GM19468 (cell line): ENCODE results near the gene ADCY1.

Experiments
- ATAC-seq: cut with Tn5 transposase; IDR thresholded peaks from one replicate; pipeline ENCODE4 v1.9.1; 2021; ENCODE audit warnings: mild to moderate bottlenecking, moderate library complexity, moderate number of reproducible peaks; ENCODE audit not compliant: unreplicated experiment; ENCODE audit errors: extremely low read depth

ADCY1 gene

DNA sequence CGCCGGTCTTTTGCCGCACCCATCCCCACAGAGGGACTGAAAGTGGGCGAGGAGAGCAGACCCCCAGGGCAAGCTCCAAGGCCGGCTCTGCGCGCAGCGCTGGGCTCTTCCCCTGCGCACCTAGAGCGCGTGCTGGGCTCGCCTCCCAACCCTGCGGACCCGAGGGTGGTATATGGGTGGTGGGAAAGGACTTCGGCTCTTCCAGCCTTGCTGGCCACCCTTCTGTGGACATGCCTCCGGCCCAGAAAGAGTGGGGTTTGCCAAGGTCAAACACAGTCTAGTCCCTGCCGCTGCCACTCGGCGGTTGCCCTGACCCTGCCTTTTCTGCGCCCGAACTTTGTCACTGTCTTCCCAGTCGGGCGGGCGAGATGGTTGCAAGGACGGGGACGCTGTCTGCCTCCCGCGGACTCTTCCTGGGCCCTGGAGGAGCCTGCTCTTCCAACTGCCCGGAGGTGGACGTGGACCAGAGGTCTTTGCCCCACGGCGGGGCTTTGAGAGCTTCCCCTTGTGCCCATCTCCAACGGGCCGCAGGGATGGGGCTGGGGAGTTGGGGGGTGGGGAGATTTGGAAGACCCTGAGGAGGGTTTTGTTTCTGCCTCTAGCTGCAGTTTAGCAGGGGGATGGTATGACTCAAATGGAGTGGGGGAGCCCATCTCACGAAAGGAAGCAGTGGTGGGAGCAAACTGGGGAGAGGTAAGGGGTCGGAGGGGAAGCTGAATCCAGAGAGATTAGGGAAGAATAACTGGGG is 1.5 kb downstream of the ADCY1 start:
- ATAC-seq, result no peak

DNA sequence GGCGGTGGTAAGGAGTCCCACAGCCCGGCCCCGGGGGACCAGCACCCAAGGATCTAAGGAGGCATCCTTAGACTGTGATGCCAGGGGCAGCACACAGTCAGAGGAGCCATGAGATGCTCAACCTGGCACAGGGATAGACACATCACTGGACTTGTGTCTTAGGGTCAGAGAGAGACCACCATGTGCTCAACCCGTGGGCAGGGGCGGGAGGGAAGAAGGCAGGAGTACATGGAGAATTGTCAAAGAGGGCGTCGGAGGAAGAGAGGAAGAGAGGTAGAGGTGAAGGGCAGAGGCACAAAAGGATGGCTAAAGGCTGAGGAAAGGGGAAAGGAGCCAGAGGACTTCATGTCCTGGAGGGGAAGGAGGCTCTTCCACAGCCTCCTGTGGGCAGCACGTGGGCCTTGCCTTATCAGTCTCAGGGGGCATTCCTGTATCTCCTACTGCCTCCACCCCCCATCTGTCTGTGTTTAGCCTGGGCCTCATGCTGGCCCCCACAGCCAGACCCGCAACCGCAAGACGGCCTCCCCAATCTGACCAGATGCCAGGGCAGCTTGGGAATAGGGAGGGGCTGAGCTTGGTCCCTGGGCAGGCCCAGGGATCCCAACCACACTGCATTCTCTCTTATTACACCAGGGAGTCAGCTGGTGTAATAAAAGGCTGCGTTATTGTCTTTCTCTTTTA is 2.2 kb downstream of the ADCY1 start:
- no peak for ATAC-seq

DNA sequence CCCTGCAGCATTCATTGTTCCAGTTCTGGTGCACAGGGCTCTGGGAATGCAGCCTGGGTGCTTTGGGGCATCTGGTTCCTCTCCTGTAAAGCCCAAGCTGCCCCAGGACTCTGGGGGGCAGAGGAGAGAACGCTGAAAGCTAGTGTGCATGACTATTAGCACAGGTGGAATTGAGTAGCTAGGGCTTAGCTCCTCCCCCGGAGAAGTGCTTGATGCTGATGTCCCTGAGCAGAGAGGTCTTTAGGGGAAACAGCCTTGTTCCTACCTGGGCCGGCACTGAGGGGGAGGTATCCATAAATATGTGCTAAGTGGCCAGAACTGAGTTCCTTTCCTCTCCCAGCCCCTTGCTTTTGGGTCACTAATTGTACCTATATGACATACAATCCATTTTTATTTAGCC is 3.9 kb downstream of the ADCY1 start:
- no peak for ATAC-seq

DNA sequence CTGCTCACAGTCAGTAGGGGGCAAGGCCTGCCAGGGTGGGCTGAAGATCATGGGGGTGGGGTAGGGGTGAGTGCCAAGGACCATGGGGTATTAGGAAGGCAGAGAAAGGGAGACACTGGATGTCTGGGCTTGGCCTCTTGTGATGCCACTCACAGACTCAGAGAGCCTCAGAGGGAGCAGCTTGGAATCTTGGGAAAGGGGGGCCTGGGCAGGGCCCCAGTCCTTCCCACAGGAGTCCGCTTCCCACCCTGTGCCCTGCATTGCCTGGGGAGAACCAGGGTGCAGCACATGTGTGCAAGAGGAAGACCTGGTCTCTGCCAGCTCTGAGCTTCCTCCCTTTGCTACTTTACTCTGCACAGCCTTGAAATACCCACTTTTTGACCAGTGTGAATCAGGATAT is 4.3 kb downstream of the ADCY1 start:
- ATAC-seq, result no peak

DNA sequence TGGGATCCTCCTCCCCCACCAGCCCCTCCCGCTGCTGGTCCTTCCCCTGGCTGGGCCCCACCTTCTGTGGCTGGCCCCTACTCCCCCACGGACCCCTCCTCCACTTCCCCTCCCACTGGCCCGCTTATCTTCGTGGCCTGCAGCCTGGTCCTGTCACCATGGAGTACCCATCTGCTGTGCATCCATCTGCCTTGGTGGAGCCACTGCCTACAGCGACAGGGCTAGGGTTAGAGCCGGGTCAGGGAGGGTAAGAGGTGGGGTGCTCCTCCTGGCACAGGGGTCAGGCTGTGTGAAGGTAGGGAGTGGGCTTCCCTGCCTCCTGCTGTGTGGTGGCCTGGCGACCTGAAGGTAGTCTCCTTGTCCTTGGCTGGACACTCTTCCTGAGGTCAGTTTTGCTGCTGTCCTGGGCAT is 5.2 kb downstream of the ADCY1 start:
- no peak for ATAC-seq

DNA sequence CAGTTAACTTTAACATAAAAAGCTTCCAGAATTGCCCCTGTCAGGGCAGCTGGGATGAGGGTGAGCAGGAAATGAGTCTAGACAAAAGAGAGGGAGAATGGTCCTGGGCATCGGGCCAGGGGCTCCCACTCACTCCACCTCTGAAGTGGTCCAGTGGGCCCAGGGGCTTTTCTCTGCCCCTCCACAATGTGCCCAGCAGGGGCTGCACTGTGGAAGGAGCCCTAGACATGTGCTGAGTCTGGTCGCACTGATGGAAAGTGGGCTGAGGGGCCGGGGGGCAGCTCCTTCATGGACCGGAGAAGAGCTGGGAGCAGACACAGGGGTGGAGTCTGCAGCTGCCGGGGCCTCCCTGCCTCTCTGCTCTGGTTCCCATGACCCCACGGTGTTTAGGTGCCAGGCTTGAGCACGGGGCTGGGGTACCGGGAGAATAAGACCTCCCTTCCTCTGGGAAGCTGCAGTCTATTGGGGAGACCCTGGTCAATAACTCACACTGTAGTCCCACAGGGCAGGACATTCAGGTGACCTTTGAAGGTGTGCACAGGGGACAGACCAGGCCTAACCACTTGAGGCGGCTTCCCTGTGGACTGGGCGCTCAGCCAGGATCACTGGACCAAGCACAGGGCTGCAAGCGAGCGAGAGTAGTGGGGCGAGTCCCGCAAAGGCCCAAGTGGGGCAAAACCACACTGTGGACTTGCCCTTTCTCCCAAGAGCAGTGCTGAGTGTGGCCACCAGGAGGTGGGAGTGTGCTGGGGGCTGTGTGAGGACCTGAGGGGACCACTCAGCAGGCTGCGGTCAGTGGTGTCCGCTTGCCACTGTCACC is 6.1 kb downstream of the ADCY1 start:
- no peak for ATAC-seq

DNA sequence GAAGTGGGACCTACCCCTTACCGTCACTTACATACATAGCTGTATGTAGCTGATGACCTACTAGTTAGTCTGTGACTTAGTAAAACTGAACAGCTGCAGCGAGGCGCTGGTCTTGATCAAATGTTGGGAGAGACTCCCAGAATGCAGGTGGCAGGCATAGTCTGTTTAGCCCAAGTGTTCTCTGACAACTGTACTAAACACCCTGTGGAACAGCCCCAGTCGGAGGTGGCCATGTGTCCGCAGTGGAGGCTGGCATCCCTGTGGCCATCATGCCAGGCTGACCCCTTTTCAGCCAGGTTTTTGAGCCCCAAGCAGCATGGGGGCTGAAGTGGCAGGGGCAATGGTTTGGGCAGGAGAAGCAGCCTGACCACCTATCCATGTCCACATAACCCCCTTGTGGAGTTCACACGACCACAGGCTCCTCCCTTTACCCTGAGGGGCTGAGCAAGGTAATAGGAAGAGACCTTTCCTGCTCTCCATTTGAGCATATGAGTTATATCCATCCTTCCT is 7.2 kb downstream of the ADCY1 start:
- ATAC-seq, result no peak

DNA sequence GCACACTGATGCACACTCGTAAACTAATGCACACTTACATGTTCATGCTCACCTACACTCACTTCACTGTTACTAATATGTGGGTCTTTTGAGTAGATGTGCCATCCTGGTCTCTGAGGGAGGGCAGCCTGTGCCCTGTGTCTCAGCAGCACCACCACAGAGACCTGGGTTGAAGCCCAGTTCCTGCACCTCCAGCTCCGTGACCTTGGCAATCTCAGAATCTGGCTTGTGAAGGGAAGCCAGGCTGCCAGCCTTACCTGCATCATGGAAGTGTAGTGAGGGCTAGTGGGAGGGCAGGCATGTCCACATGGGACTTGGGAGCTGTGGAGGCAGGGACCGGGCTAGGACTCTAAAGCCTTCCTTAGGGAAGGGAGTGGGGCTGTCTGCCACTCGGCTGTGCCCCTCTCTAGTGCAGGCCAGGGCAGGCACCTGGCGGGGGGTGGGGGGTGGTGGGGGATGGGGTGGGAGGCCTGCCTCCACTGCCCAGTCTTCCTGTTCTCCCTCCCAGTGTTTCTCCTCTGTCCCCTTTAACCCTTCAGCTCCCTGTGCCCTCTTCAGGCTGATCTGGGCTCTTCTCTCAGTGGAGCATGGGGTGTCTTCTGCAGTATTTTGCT is 8.1 kb downstream of the ADCY1 start:
- no peak for ATAC-seq

DNA sequence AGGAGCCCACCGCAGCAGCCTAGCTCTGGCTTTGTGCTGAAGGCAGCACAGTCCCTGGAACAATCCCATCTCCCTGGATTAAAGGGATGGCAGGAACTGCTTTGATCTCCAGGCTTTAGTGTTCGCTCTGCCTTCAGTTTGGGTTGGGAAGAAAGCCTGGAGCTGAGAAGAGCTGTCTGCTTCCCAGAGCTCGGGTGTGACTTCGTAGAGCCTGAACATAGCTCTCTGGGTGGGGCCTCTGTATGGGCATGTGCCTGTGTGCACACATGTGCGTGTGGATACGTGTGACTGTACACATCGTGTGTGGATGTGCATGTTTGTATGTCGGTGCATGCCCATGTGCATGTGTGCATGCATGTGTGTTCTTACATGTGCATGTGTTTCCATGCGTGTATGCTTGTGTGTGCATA is 8.7 kb downstream of the ADCY1 start:
- ATAC-seq, result no peak

DNA sequence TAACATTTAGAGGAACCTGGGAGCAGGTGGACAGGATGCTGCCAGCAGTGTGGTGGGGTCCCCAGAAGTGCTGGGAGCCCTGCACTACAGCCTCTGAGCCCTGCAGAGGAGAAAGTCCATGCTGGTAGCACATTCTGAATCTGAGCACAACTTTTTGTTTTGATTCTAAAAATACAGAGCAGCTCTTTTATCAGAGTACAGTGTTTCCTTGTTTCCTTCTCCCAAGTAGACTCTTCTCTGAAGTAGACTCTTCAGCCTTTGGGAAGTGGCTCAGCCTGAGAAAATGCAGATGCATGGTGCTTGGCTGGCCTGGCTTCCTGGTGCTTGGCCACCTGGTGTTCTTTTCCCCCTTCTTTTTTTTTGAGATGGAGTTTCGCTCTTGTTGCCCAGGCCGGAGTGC is 9.1 kb downstream of the ADCY1 start:
- no peak for ATAC-seq

DNA sequence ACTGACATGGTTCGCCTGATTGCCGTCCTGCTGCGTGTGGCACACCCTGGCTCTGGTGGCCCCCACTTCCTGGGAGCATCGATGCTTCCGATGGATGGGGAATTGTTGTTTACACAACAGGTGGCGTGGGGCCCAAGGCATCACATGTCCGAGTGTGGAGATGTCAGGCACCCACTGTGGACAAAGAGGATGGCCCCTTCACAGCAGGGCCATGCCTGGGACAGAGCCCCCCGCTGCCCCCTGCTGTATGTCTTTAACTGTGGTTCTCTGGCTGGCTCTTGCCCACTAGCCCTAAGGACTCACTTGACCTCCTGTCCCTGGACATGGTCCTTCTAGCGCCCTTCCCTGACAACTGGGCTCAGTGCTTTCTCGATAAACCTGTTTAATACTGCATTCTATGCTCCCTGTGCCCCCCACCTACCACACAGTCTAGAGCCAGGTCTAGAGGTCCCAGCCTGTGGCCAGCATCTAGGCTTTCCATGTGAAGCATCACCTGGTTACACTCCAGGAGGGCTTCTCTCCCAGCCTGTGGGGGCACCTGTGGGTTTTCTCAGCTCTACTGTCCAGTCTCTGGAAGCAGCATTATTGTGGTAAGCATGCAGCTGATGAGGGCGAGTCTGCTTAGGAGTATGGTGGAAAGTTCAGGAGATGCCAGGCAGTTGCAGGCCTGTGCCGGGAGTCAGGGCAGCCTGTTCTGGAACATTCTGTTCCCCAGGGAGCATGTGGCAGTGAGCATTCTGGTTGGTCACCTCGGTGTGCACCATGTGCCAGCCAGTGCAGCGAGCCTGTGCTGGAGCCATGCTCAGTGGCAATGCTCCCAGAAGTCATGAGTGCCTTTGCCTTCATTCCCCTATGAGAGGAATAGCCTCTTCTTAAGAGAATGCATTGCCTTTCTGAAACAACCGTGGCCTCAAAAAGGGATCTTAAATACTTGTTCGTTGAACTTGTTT is 10.4 kb downstream of the ADCY1 start:
- ATAC-seq, result no peak

DNA sequence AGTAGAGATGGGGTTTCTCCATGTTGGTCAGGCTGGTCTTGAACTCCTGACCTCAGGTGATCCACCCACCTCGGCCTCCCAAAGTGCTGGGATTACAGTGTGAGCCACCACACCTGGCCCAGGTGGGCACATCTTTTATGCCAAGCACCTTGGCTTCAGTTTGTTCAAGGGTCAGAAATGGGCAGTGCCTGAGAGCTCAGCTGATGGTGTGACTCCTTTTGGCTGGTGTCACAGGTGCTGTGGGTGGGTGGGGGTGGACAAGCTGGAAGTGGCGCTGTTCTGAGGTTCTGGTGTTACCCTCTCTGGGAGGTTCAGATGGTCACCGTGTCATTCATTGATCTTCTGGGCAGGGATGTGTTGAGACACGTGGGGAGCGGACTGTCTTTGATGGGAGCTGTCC is 11.5 kb downstream of the ADCY1 start:
- ATAC-seq, result no peak

DNA sequence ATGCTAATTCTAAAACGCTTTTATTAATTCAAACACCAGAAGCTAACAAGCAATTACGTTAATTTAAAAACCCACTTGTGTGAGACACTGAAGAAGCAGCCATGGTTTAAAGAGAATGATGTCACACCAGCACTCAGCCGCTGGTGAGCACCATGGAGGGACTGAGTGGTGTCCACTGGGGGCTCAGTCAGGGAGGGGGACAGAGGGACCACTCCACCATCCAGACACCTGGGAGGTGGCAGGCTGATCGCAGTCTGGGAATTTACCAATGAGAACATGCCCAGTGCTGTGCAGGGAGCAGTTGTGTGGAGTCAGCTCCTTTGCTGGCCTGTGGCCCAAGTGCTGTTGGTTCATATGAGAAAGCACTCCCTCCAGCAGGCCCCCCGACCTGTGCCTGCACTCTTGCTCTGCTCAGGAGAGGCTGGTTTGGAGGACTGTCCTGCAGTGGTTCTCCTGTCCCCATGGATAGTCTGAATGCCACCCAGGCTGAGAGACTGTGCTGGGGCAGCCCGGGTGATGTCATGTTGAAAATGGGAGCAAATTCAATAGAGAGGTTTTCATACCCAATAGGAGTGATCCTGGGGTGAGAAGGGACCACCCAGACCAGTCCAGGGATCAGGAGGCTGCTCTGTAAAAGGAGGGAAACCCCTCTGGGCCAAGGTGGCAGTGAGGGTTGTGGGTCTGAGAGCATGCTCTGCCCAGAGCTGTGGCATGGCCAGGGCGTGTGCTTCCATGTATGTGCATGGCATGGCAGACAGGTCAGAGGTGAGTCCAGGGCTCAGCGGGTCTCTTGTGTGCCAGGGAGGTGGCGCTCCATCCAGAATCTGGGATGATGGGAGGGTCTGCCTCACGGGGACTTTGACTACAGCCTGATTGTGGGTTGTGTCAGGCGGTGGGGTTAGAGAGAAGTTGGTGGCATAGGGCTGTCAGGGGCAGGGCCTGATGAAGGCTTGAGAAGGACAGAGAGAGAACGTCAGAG is 12.7 kb downstream of the ADCY1 start:
- no peak for ATAC-seq

DNA sequence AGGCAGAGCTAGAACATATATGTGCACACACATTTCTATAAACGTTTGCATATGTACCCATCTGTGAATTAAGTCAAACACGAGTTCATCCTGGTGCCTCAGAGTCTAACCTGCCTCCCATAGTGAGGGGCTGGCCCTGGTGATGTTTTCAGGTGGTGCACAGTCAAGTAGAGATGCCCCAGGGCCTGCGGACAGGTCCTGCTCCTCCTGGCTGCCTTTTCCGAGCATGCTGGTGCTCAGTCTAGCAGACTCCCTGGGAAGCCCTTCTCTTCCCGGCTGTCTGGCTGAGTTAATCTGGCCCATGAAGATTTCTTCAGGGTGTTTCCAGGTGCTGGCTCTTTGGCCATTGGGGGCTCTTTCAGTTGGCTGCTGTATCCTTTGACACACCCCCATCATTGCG is 14.3 kb downstream of the ADCY1 start:
- ATAC-seq, result no peak

DNA sequence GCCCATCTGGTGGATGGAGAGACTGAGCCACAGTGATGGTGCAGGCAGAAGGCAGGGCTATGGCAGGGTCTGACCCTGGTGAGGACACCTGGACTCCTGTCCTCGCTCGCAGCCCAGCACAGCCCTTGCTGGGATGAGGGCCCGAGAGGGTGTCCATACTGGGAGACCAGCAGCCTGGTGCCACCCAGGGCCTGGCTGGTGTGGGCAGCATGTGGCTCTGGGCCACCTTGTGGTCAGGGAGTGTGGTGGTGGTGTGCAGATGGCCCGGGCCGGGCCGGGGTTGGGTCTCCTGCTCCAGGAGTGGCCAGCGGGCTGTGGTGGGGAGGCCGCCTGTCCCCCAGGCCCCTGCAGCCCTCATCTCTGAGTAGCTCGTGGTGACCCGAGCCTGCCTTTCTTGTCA is 14.9 kb downstream of the ADCY1 start:
- ATAC-seq, result no peak

DNA sequence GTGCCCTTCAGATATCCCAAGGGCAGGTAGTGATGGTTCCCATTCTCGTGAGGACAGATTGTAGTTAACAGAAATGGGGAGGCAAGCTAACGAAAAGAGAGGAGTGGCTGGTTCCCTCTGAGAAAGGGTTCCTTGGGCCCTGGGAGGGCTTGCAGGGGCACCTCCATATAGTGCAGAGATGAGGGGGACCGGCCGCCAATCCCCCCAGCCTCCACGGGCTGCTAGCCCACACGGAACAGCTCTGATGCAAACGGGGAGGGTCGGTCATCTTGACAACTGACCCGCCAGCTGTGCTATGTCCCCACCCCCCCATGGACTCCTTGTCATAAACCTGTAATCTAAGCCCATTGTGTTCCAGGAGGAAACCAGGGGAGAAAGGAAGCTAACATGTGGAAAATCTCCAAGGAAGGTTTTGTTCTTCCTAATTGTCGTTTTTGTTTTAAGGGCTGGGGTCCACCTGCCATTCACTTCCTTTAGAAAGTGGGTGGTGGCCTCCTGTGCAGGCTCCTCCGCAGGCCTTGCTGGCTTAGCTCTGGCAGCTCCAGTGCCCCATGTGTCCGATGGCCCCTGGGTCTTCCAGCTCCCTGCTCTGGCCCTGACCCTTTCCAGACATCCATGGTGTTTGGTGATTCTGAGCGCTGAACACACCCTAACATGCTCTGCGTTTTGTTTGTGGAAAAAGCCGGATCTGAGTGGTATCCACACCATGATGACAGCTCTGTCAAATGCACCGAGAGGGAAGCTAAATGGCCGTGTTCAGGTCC is 15.9 kb downstream of the ADCY1 start:
- ATAC-seq, result no peak

DNA sequence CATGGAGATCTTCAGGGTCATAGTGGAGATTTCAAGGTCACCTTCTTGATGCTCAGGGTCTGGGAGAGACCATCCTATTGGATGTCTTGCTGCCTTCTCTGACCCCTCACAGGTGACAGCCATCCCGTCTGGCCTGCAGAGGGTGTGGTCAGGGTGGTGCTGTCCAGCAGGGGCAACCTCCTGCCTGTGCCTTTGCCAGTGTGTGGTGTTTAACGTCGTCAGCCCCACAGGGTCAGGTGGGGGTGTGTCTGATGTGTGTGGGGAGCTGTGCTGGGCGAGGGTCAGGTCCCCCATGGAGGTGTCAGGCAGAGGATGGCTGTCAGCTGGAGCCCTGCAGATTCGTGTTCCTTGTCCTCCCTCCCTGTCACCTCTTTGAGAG is 16.5 kb downstream of the ADCY1 start:
- no peak for ATAC-seq
